Body of pancreas (tissue), 4 donors: ENCODE measurements around the gene SLC12A1. TPM values are rescaled to one million over a fixed set of nuclear protein-coding genes. Genes with fewer than 3 reads are reported as not detected.

Source experiments
- ATAC-seq: fragments of 150-250 bp; one replicate; pipeline ENCODE4 v1.9.1; 2016
- DNase-seq, 4 donors: peaks; one replicate each; pipeline ENCODE4 v3.0.0-alpha.2; 2019
- H3K27ac ChIP-seq, 4 donors: fragments of 200-600 bp; sonication (generic); 1 replicate in 3 of 4; 2 replicates in 1 of 4; pipeline versions ENCODE4 v1.5.1 to v1.6.1; 2016 to 2019; ENCODE audit warnings: mild to moderate bottlenecking in 1 of 4, mixed read lengths in 1 of 4, moderate library complexity in 1 of 4
- H3K27me3 ChIP-seq, 2 donors: fragments of 200-600 bp; sonication (generic); one replicate each; pipeline ENCODE4 v1.6.0; 2016; ENCODE audit warnings: mild to moderate bottlenecking in 1 of 2
- H3K36me3 ChIP-seq, 2 donors: fragments of 200-600 bp; sonication (generic); replicated peaks in 1 of 2; 2 replicates each; pipeline ENCODE4 v1.5.1; 2016; ENCODE audit warnings: low read depth in 2 of 2; ENCODE audit not compliant: insufficient read depth in 1 of 2
- H3K4me1 ChIP-seq: fragments of 200-600 bp; sonication (generic); one replicate; pipeline ENCODE4 v1.6.0; 2016
- H3K4me3 ChIP-seq, 2 donors: fragments of 200-600 bp; sonication (generic); 1 replicate in 1 of 2; 2 replicates in 1 of 2; pipeline ENCODE4 v1.5.1; 2016 to 2019
- H3K9me3 ChIP-seq, 3 donors: fragments of 200-600 bp; sonication (generic); 1 replicate in 2 of 3; 2 replicates in 1 of 3; pipeline ENCODE4 v1.5.1; 2016
- POLR2A ChIP-seq, 3 donors: fragments of 450-650 bp; IDR thresholded peaks; one replicate each; pipeline ENCODE4 v1.6.1; 2016; ENCODE audit warnings: antibody characterized with exemption in 3 of 3, mild to moderate bottlenecking in 2 of 3
- WGBS, 2 donors: methylation state at CpG; one replicate each; pipeline ENCODE4 v1.1.5; 2017; 5-methylcytosine and 5-hydroxymethylcytosine counted together
- intact Hi-C: fragments of 100-400 bp; cut with DNase I; formaldehyde crosslinking; loops from one replicate; pipeline ENCODE4 v1.15.1; 2023
- total RNA-seq, 2 donors: library from RNA; depleted of rRNA; stranded (reverse); fragments of >200 nt; gene quantifications; one replicate each; pipeline ENCODE4 v1.1.0, GENCODE V29; 2016
- TF ChIP-seq, protein P1 (sequence below), 7 experiments: fragments of 450-650 bp in 4 of 7; fragments of 200-600 bp in 3 of 7; sonication (generic) in 3 of 7; IDR thresholded peaks; one replicate each; pipeline ENCODE4 v1.5.1; 2016 to 2019; ENCODE audit warnings: antibody characterized with exemption in 7 of 7

Gene SLC12A1
- total RNA-seq, 2 donors from 2014 or later = not detected

- H3K4me1 ChIP-seq = no peaks in the 10 kb centered on the region
- intact Hi-C loops = no loop called here
- no peaks in the 10 kb centered on the region for H3K9me3 ChIP-seq
- H3K27me3 ChIP-seq = no peaks in the 10 kb centered on the region
- no peak for TF ChIP-seq POLR2A (IDR thresholded peaks at IDR 0.05)
- TF ChIP-seq, protein P1, sequence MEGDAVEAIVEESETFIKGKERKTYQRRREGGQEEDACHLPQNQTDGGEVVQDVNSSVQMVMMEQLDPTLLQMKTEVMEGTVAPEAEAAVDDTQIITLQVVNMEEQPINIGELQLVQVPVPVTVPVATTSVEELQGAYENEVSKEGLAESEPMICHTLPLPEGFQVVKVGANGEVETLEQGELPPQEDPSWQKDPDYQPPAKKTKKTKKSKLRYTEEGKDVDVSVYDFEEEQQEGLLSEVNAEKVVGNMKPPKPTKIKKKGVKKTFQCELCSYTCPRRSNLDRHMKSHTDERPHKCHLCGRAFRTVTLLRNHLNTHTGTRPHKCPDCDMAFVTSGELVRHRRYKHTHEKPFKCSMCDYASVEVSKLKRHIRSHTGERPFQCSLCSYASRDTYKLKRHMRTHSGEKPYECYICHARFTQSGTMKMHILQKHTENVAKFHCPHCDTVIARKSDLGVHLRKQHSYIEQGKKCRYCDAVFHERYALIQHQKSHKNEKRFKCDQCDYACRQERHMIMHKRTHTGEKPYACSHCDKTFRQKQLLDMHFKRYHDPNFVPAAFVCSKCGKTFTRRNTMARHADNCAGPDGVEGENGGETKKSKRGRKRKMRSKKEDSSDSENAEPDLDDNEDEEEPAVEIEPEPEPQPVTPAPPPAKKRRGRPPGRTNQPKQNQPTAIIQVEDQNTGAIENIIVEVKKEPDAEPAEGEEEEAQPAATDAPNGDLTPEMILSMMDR (IDR thresholded peaks at IDR 0.05) = no peak
- ATAC-seq = no peak
- H3K4me3 ChIP-seq = no peak overlapping the region
- 39 to 42% methylated on average over 3 of the region's 3 CpGs for WGBS, 2 donors
- H3K36me3 ChIP-seq = no peaks in the 10 kb centered on the region
- no peak for DNase-seq
- H3K27ac ChIP-seq = no peak overlapping the region
Observed at GRCh38 chr15:48225771-48226170, 19.7 kb downstream of the SLC12A1 start.

DNA sequence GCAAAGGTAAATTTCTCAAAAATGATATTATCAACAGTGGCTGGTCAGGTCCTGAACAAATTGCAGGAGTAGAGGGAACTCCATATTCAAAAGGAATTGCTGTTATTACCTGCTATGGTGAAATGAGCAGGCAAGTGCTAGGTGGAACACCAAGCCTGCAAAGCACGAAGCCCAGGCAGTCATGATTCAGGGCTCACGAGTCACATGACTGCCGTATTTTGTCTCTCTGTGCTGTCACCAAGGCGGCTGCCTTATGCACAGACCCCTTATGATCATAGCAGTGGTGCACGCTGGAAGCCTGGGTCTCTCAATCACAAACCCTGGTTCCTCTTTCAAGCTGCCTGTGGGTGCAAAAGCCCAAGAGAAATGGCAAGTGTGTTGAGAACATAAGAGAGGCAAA, 24.4 kb downstream of the SLC12A1 start:
- Histone ChIP-seq H3K4me1 (no peaks in the 10 kb centered on the region), H3K4me3 (no peak overlapping the region), H3K27me3 (no peaks in the 10 kb centered on the region), H3K36me3 (no peaks in the 10 kb centered on the region), H3K9me3 (no peaks in the 10 kb centered on the region), H3K27ac (no peak overlapping the region)
- ATAC-seq (no peak), DNase-seq (no peak)
- intact Hi-C loops = no loop called here
- TF ChIP-seq, protein P1 (IDR thresholded peaks at IDR 0.05) = no peak
- no peak for TF ChIP-seq POLR2A (IDR thresholded peaks at IDR 0.05)
- WGBS, 2 donors = 69 to 86% methylated on average over 5 of the region's 5 CpGs

DNA sequence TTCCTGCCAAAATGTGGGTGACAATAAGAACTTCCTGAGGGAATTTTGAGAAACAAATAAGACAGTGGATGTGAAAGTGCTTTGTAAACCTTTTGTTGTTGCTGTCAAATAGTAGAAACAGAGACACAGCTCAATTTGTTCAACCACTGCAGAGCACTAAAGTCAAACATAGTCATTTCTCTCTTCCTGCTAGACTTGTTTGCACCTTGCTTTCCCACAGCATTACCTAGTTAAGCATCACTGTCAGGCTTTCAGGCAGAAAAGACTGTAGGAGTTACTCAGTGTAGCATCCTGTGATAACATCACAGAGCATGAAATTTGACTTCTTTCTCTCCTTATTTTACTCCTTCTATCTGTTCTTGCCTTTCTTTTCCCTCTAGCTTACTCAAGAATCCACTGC, 27.1 kb downstream of the SLC12A1 start:
- no peaks in the 10 kb centered on the region for H3K27me3 ChIP-seq
- no peaks in the 10 kb centered on the region for H3K9me3 ChIP-seq
- ATAC-seq (no peak), DNase-seq (no peak)
- H3K36me3 ChIP-seq = no peaks in the 10 kb centered on the region
- intact Hi-C loops = no loop called here
- no peaks in the 10 kb centered on the region for H3K4me1 ChIP-seq
- H3K27ac ChIP-seq = no peak overlapping the region
- TF ChIP-seq, protein P1 (IDR thresholded peaks at IDR 0.05) = no peak
- no peak for TF ChIP-seq POLR2A (IDR thresholded peaks at IDR 0.05)
- no peak overlapping the region for H3K4me3 ChIP-seq

- DNase-seq (no peak), ATAC-seq (no peak)
- no peaks in the 10 kb centered on the region for H3K9me3 ChIP-seq
- H3K27me3 ChIP-seq = no peaks in the 10 kb centered on the region
- no peak overlapping the region for H3K27ac ChIP-seq
- no peaks in the 10 kb centered on the region for H3K36me3 ChIP-seq
- no peaks in the 10 kb centered on the region for H3K4me1 ChIP-seq
- H3K4me3 ChIP-seq = no peak overlapping the region
- intact Hi-C loops = no loop called here
- TF ChIP-seq, protein P1 (IDR thresholded peaks at IDR 0.05) = no peak
- no peak for TF ChIP-seq POLR2A (IDR thresholded peaks at IDR 0.05)
- WGBS, 2 donors = 68 to 82% methylated on average over 4 of the region's 4 CpGs
Observed at GRCh38 chr15:48239334-48239733, 33.2 kb downstream of the SLC12A1 start.

GRCh38 chr15:48242015-48242414, 35.9 kb downstream of the SLC12A1 start:
- Histone ChIP-seq H3K4me3 (no peak overlapping the region), H3K36me3 (no peaks in the 10 kb centered on the region), H3K27me3 (no peaks in the 10 kb centered on the region), H3K9me3 (no peaks in the 10 kb centered on the region), H3K27ac (no peak overlapping the region), H3K4me1 (no peaks in the 10 kb centered on the region)
- intact Hi-C loops = no loop called here
- ATAC-seq (no peak), DNase-seq (no peak)
- TF ChIP-seq, protein P1 (IDR thresholded peaks at IDR 0.05) = no peak
- no peak for TF ChIP-seq POLR2A (IDR thresholded peaks at IDR 0.05)
